Left kidney (tissue), 2 donors: ENCODE data around the gene CFAP20DC. TPM values are rescaled to one million over a fixed set of nuclear protein-coding genes. Genes with fewer than 3 reads are reported as not detected.
"Not testable (repeated sequence)": the region's sequence is repeated elsewhere in the genome, so short reads cannot be mapped to it uniquely, and the experiment has no call there.

Experiments used
- DNase-seq: peaks from one replicate; pipeline ENCODE4 v3.0.0-alpha.2; 2013
- polyA plus RNA-seq: library from polyadenylated mRNA; unstranded; fragments of 120-200 nt; gene quantifications from one replicate; pipeline ENCODE4 v1.2.1, GENCODE V29; 2013; ENCODE audit not compliant: insufficient read length

CFAP20DC gene
- polyA plus RNA-seq, 1 donor = 5.4 TPM

DNA sequence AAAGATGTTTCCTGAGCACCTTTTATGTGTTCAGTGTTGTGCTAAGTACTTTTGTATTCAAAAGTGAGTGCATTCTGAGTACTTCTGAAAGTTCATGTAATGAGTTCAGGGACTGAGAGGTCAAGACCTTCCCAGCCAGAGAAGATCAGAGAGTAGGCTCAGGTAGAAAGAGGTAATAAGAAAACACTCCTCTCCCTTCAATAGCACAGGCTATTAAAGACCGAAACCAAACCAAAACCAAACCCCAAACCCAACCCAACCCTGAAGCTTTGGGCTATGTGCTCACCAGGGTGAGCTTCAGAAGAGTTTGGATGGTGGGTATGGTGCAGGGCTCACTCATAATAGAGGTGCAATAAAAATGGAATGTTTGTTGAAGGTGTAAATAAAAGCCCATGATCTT is 306.5 kb downstream of the CFAP20DC start:
- no peak for DNase-seq

- DNase-seq = no peak
These were observed 307.6 kb downstream of the CFAP20DC start for GRCh38 chr3:58742239-58742638.

- no peak for DNase-seq
These were observed 312.2 kb downstream of the CFAP20DC start for GRCh38 chr3:58737644-58738043.

GRCh38 chr3:58731673-58732072 is 318.2 kb downstream of the CFAP20DC start:
- DNase-seq = no peak

- DNase-seq = no peak
These were observed 321.1 kb downstream of the CFAP20DC start for GRCh38 chr3:58728723-58729122.

GRCh38 chr3:58725326-58725853 is 324.4 kb downstream of the CFAP20DC start:
- no peak for DNase-seq

GRCh38 chr3:58724336-58724735 is 325.5 kb downstream of the CFAP20DC start:
- no peak for DNase-seq

DNA sequence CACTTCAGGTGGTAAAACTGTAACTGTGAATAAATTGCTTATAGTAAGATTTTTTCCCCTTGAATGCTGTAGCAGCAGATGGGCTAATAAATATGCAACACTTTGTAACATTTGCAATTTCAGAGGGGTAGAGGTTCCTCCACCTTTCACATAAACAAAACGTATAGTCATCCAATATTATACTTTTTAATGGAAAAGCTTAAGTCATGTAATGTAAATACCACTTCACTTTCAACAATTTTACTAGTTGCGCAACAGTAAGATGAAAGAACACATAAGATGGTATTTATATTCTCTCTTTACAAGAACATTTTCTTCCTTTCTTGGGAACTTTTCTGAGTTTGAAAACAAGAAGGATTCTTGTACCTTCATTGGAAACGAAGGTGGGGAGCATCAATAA is 326.7 kb downstream of the CFAP20DC start:
- DNase-seq = no peak

DNA sequence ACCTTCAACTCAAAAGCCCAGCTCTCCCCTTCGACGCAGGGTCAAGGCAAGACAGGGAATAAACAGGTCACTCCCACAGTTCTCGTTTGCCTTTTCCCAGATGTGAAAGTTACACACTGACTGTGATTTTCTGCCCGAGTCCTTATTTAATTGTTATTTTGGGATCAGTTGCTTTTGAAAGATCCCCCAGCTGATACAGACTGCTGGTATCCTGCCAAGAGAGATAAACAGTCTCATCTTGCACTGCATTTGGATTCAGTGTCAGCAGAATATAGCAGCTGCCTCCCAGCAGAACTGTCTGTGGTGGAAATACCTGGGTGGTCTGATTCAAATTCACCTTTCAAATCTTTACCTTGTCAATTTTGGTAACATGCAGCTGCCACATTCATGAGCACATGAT is 327.3 kb downstream of the CFAP20DC start:
- DNase-seq = peak; percentile 32

GRCh38 chr3:58720526-58720925 is 329.3 kb downstream of the CFAP20DC start:
- no peak for DNase-seq

DNA sequence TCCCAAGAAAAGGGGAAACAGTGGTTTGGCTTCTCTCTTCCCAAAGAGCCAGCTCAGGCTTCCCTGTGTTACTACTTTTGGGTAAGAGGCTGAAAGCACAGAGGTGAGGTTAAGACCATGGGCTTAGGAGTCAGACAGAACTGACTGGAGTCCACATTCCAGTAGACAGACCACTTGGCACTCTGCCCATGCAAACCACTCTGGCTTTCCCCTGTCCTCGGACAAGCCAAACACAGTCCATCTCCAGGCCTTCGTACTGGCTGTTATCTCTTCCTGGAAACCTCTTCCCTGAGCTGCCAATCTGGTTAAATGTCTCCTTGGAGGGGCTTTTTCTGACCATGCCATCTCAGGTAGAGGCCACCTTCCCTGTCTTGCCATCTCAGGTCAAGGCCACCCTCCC is 330.1 kb downstream of the CFAP20DC start:
- DNase-seq = no peak

GRCh38 chr3:58713715-58714401 is 336.0 kb downstream of the CFAP20DC start:
- DNase-seq = no peak

DNA sequence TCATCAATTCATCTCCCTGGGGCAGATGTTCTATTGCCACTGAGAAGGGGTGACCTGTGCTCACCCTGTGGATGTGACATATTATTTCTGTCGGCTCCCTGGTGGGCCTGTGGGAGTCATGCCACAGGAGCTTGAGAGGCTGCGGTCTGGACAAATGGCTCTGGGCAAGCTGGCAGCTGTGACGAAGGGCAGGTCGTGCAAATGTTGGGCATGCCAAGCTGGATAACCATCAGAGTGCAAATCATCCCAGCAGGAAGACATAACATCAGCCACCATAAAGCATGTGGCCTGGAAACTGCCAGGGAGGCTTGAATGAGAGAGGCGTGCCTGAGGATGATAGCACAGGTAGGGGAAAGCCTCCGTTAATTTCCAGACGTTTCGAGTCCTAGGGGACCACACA is 338.0 kb downstream of the CFAP20DC start:
- no peak for DNase-seq

DNA sequence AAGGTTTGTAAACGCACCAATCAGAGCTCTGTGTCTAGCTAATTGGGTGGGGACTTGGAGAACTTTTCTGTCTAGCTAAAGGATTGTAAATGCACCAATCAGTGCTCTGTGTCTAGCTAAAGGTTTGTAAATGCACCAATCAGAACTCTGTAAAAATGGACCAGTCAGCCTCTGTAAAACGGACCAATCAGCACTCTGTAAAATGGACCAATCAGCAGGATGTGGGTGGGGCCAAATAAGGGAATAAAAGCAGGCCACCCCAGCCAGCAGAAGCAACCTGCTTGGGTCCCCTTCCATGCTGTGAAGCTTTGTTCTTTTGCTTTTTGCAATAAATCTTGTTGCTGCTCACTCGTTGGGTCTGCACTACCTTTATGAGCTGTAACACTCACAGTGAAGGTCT is 340.8 kb downstream of the CFAP20DC start:
- not testable (repeated sequence) for DNase-seq

DNA sequence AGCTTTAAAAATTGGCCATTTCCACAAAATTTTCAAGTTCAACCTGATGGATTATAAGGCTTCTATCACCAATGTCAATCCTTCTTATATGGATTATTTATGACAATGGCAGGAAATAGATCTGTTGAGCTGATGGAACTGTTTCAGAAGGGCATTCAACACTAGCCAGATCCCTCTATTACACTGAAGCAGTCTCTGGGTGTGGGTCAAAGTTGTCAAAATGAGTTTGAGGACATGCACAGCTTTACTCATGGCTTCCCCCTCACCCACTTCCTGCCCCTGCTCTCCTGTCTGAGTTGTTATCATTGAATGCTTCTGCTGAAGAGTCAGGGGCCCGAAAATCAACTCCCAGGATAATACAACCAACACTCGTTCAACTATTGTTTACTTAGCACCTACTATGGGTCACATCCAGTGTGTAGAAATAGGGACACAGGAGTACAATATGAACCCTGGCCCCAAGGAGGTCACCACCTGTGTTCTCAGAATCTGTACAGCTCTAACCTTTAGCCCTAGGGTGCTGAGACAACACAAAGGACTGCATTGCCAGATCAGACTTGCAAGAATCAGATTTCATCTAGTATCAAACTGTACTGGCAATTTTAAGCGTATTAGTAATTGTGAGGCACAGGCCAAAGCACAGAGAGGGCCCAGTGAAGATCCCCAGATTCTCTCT is 341.6 kb downstream of the CFAP20DC start:
- DNase-seq = no peak

DNA sequence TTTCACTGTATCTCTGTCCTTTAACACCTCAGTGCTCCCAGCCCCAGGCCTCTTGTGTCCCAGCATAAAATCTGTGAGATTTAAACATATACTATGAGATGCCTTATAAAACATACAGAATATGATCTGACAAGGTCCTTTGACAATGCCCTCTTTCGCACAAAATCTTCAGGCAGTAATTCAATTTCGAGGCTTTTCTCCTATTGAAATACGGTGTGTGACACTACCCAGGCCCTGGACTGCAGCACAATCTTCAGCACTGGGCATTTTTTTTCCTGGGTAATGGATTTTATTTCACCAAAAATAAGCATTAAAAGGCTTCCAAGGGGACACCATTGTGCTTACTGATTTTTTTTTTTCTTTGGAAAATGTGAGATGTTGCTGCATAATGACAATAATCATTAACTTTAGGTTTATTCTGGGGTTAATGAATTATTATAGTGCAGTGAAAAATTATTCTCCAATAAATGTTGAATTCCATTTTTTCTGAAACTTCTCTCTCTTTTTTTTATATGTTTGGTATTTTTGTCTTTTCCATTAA is 342.4 kb downstream of the CFAP20DC start:
- no peak for DNase-seq

GRCh38 chr3:58706395-58707167 is 343.2 kb downstream of the CFAP20DC start:
- DNase-seq = no peak

- DNase-seq = no peak
These were observed 345.1 kb downstream of the CFAP20DC start for GRCh38 chr3:58704745-58705144.

DNA sequence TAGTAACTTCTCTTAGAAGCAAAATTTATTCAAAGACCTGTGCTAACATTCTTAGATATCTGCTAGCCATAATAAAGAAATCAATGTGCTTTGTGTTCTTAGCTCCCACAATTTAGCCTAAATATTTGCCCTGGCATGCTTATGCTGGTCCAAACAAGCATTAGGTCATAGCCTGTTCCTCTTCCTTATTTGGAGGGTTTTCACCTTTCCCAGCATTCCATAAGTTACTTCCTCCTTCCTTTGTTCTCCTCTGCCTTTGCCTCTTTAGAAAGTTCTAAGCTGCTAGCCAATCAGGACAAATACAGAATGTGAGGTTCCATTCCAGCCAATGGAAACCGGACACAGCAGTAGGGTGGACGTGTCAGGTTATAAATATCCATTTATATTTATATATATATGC is 345.5 kb downstream of the CFAP20DC start:
- DNase-seq = not testable (repeated sequence)

DNA sequence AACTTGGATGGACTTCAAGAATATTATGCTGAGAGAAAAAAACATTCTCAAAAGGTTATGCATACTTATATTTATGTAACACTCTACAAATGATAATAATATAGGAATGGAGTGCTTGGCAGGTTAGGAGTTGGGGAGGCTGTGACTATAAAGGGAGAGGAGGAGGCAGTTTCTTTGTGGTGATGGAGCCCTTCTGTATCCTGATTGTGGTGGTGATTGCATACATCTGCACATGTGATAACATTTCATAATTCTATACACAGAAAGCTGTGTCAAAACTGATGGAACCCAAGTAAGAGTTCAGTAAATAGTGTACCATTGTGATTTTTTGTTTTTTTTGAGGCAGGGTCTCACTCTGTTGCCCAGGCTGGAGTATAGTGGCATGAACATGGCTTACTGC is 351.6 kb downstream of the CFAP20DC start:
- no peak for DNase-seq

DNA sequence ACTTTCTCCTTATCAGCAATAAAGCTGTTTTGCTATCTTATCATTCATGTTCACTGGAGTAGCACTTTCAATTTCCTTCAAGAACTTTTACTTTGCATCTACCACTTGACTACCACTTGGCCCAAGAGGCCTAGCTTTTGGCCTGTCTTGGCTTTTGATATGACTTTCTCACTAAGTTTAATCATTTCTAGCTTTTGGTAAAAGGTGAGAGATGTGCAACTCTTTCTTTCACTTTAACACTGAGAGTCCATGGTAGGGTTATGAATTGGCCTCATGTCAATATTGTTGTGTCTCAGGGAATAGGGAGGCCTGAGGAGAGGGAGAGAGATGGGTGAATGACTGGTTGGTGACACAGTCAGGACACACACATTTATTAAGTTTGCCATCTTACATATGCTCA is 352.3 kb downstream of the CFAP20DC start:
- DNase-seq = no peak

- not testable (repeated sequence) for DNase-seq
These were observed 353.0 kb downstream of the CFAP20DC start for GRCh38 chr3:58696813-58697212.

DNA sequence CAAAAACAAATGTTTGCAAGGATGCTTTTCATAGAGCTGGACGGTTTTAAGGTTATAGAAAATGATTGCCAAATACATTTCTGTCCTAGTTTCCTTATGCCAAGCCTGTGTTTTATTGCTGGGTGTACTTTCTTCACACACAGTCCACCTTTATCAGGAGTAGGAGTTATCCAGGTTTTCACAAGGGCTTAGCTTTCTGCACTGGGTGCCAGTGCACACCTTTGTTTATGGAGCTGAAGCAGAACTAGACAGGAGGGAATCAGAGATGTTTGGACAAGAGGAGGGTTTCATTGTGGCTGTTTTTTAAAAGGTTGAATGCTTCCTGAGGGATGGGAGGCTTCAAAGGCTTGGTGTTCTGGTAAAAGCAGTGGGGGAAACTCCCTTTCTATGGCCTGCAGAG is 353.7 kb downstream of the CFAP20DC start:
- DNase-seq = no peak
